GM23338 (cell line): ENCODE data around the gene EML4. TPM values are rescaled to one million over a fixed set of nuclear protein-coding genes. Genes with fewer than 3 reads are reported as not detected.

ENCODE experiments used
- ATAC-seq: fragments of 200-7000 bp; cut with Tn5 transposase; 3 replicates; pipeline ENCODE4 v1.9.1; 2020
- DNase-seq: peaks from one replicate; pipeline ENCODE4 v3.0.0-alpha.2; 2015; ENCODE audit warnings: low spot score
- H2AFZ ChIP-seq: fragments of 200-600 bp; sonication (generic); 2 replicates; pipeline ENCODE4 v1.8.0; 2016; ENCODE audit warnings: antibody characterized with exemption, mild to moderate bottlenecking, moderate library complexity
- H3F3A ChIP-seq: fragments of 200-600 bp; sonication (generic); replicated peaks from 2 replicates; pipeline ENCODE4 v1.8.0; 2017; ENCODE audit warnings: antibody characterized with exemption, mixed run types, low read depth
- H3K27ac ChIP-seq: fragments of 200-600 bp; sonication (generic); 2 replicates; pipeline ENCODE4 v1.6.1; 2016; ENCODE audit warnings: low read depth
- H3K27me3 ChIP-seq: fragments of 200-600 bp; sonication (generic); 2 replicates; pipeline ENCODE4 v1.8.0; 2016; ENCODE audit warnings: mild to moderate bottlenecking, mixed run types, moderate library complexity; ENCODE audit not compliant: insufficient read depth
- H3K36me3 ChIP-seq: fragments of 200-600 bp; sonication (generic); 2 replicates; pipeline ENCODE4 v1.8.0; 2016; ENCODE audit warnings: mild to moderate bottlenecking; ENCODE audit not compliant: insufficient read depth
- H3K4me1 ChIP-seq: fragments of 200-600 bp; sonication (generic); 2 replicates; pipeline ENCODE4 v1.8.0; 2016; ENCODE audit warnings: mild to moderate bottlenecking, moderate library complexity; ENCODE audit not compliant: insufficient read depth
- H3K4me2 ChIP-seq: fragments of 200-600 bp; sonication (generic); 2 replicates; pipeline ENCODE4 v1.7.1; 2017; ENCODE audit warnings: mixed run types
- H3K4me3 ChIP-seq: fragments of 200-600 bp; sonication (generic); 2 replicates; pipeline ENCODE4 v1.6.1; 2016; ENCODE audit warnings: mixed run types
- H3K79me2 ChIP-seq: fragments of 200-600 bp; sonication (generic); replicated peaks from 2 replicates; pipeline ENCODE4 v1.8.0; 2017; ENCODE audit warnings: mild to moderate bottlenecking; ENCODE audit not compliant: insufficient read depth
- H3K9me2 ChIP-seq: fragments of 200-600 bp; sonication (generic); 2 replicates; pipeline ENCODE4 v1.8.0; 2017; ENCODE audit not compliant: insufficient read depth
- H4K20me1 ChIP-seq: fragments of 200-600 bp; sonication (generic); replicated peaks from 2 replicates; pipeline ENCODE4 v1.8.0; 2017; ENCODE audit warnings: mild to moderate bottlenecking; ENCODE audit not compliant: insufficient read depth
- H3K27ac Mint-ChIP-seq: 2 replicates; pipeline ENCODE4 v1.8.0; 2020; ENCODE audit warnings: inconsistent platforms, mild to moderate bottlenecking, moderate library complexity, mixed read lengths
- H3K27me3 Mint-ChIP-seq: 3 replicates; pipeline ENCODE4 v1.8.0; 2022; ENCODE audit warnings: low read depth, mild to moderate bottlenecking, moderate library complexity, mixed read lengths, inconsistent platforms; ENCODE audit not compliant: insufficient read depth, poor library complexity
- H3K36me3 Mint-ChIP-seq: 3 replicates; pipeline ENCODE4 v1.8.0; 2021; ENCODE audit warnings: low read depth, mild to moderate bottlenecking, inconsistent platforms, moderate library complexity, mixed read lengths
- H3K4me1 Mint-ChIP-seq: 3 replicates; pipeline ENCODE4 v1.8.0; 2020; ENCODE audit warnings: mild to moderate bottlenecking, inconsistent platforms, mixed read lengths
- H3K4me3 Mint-ChIP-seq: 3 replicates; pipeline ENCODE4 v1.8.0; 2021; ENCODE audit warnings: moderate library complexity, mild to moderate bottlenecking, inconsistent platforms, mixed read lengths
- H3K9me3 Mint-ChIP-seq: 3 replicates; pipeline ENCODE4 v1.8.0; 2020; ENCODE audit warnings: moderate library complexity, mild to moderate bottlenecking, inconsistent platforms, mixed read lengths
- CREB1 ChIP-seq: fragments of 250-450 bp; sonication (Bioruptor Pico); IDR thresholded peaks from 2 replicates; pipeline ENCODE4 v1.5.0; 2020; ENCODE audit warnings: low read depth, mild to moderate bottlenecking, moderate library complexity
- EZH2 ChIP-seq: fragments of 200-600 bp; sonication (generic); IDR thresholded peaks from one replicate; pipeline ENCODE4 v1.8.0; 2017; ENCODE audit warnings: antibody characterized with exemption, mild to moderate bottlenecking, low read depth; ENCODE audit not compliant: unreplicated experiment
- EZH2phosphoT487 ChIP-seq: fragments of 200-600 bp; sonication (generic); IDR thresholded peaks from one replicate; pipeline ENCODE4 v1.8.1; 2018; ENCODE audit warnings: antibody characterized with exemption; ENCODE audit not compliant: unreplicated experiment
- JUNB ChIP-seq: IDR thresholded peaks from one replicate; pipeline ENCODE4 v1.6.1; 2016; ENCODE audit warnings: antibody characterized with exemption; ENCODE audit not compliant: unreplicated experiment
- NANOG ChIP-seq: IDR thresholded peaks from 2 replicates; pipeline ENCODE4 v1.6.1; 2016; ENCODE audit warnings: antibody characterized with exemption, borderline replicate concordance
- POLR2AphosphoS5 ChIP-seq: IDR thresholded peaks from 2 replicates; pipeline ENCODE4 v1.6.1; 2016; ENCODE audit warnings: antibody characterized with exemption, low read depth
- ZNF114 ChIP-seq: fragments of 250-450 bp; sonication (Bioruptor Pico); IDR thresholded peaks from 2 replicates; pipeline ENCODE4 v1.5.0; 2020; ENCODE audit warnings: mild to moderate bottlenecking, moderate library complexity
- ZNF331 ChIP-seq: fragments of 250-450 bp; sonication (Bioruptor Pico); IDR thresholded peaks from 2 replicates; pipeline ENCODE4 v1.5.0; 2020; ENCODE audit warnings: low read depth, mild to moderate bottlenecking, moderate library complexity
- polyA plus RNA-seq: library from polyadenylated mRNA; unstranded; fragments of >200 nt; fragmentation: Nextera tagmentation; extraction: Ambion mirVana; gene quantifications from 2 replicates; pipeline ENCODE4 v1.2.1, GENCODE V29; 2016
- total RNA-seq: library from RNA; depleted of rRNA; stranded (reverse); fragments of >200 nt; shearing (Covaris generic); gene quantifications from 2 replicates; pipeline ENCODE4 v1.2.3, GENCODE V29; 2014
- TF ChIP-seq, protein P1 (sequence below), 2 experiments: fragments of 200-600 bp in 1 of 2; sonication (generic) in 1 of 2; conservative IDR thresholded peaks; 2 replicates each; pipeline versions ENCODE4 v1.5.1 to v1.6.1; 2016 to 2017; ENCODE audit warnings: antibody characterized with exemption in 2 of 2, low read depth in 2 of 2, mild to moderate bottlenecking in 2 of 2, moderate library complexity in 1 of 2
- TF ChIP-seq, protein P2 (sequence below): IDR thresholded peaks from one replicate; pipeline ENCODE4 v1.6.1; 2018; ENCODE audit warnings: antibody characterized with exemption; ENCODE audit not compliant: unreplicated experiment
- TF ChIP-seq, protein P3 (sequence below): fragments of 250-450 bp; sonication (Bioruptor Pico); IDR thresholded peaks from 2 replicates; pipeline ENCODE4 v1.5.0; 2020; ENCODE audit warnings: mild to moderate bottlenecking, moderate library complexity
- TF ChIP-seq, protein P4 (sequence below): IDR thresholded peaks from 2 replicates; pipeline ENCODE4 v1.6.1; 2016; ENCODE audit warnings: antibody characterized with exemption

Gene EML4
- total and polyA plus RNA-seq, 2 experiments from 2014 or later = 65.3 to 115 TPM

DNA sequence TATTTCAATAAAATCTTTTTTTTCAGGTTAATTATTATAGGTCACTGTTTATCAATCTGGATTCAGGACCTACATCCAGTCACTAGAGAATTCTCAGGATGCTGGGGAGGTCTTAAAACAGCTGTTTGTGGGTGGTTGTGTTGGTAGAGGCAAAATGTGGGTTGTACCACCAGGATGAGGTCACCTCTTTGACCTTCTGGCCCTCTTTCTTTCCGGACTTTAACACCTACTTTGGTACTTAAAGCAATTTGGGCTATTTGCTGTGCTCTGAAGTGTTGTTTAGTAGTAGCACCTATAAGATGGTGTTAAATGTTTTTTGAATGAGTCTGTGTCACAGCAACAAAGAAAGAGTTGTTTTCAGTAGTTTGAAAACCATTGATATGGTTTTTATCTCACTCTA is 14.6 kb downstream of the EML4 start:
- Histone ChIP-seq H3K27me3 (no peaks in the 10 kb centered on the region), H3K9me2 (no peaks in the 10 kb centered on the region), H3K4me2 (no peak overlapping the region), H4K20me1 (peaks cover 28% of the 10 kb centered on the region; the same call in 1 of the 2 replicates), H3K79me2 (peaks cover 100% of the 10 kb centered on the region), H3K36me3 (no peaks in the 10 kb centered on the region), H3K4me3 (no peak overlapping the region), H2AFZ (no peak overlapping the region), H3K27ac (no peak overlapping the region), H3F3A (no peaks in the 10 kb centered on the region), H3K4me1 (0 out of 2 replicates have a peak, but pooled peaks cover 4% of the 10 kb centered on the region)
- peaks cover 17% of the 10 kb centered on the region; the same call in 2 of the 3 replicates for H3K36me3 Mint-ChIP-seq
- ATAC-seq = no peak
- H3K4me3 Mint-ChIP-seq = no peak overlapping the region
- H3K4me1 Mint-ChIP-seq = peaks cover 15% of the 10 kb centered on the region
- TF ChIP-seq, protein P1, sequence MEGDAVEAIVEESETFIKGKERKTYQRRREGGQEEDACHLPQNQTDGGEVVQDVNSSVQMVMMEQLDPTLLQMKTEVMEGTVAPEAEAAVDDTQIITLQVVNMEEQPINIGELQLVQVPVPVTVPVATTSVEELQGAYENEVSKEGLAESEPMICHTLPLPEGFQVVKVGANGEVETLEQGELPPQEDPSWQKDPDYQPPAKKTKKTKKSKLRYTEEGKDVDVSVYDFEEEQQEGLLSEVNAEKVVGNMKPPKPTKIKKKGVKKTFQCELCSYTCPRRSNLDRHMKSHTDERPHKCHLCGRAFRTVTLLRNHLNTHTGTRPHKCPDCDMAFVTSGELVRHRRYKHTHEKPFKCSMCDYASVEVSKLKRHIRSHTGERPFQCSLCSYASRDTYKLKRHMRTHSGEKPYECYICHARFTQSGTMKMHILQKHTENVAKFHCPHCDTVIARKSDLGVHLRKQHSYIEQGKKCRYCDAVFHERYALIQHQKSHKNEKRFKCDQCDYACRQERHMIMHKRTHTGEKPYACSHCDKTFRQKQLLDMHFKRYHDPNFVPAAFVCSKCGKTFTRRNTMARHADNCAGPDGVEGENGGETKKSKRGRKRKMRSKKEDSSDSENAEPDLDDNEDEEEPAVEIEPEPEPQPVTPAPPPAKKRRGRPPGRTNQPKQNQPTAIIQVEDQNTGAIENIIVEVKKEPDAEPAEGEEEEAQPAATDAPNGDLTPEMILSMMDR (conservative IDR thresholded peaks at IDR 0.05; ENCODE audit: low read depth in 2 of 2) = no peak
- TF ChIP-seq, protein P2, sequence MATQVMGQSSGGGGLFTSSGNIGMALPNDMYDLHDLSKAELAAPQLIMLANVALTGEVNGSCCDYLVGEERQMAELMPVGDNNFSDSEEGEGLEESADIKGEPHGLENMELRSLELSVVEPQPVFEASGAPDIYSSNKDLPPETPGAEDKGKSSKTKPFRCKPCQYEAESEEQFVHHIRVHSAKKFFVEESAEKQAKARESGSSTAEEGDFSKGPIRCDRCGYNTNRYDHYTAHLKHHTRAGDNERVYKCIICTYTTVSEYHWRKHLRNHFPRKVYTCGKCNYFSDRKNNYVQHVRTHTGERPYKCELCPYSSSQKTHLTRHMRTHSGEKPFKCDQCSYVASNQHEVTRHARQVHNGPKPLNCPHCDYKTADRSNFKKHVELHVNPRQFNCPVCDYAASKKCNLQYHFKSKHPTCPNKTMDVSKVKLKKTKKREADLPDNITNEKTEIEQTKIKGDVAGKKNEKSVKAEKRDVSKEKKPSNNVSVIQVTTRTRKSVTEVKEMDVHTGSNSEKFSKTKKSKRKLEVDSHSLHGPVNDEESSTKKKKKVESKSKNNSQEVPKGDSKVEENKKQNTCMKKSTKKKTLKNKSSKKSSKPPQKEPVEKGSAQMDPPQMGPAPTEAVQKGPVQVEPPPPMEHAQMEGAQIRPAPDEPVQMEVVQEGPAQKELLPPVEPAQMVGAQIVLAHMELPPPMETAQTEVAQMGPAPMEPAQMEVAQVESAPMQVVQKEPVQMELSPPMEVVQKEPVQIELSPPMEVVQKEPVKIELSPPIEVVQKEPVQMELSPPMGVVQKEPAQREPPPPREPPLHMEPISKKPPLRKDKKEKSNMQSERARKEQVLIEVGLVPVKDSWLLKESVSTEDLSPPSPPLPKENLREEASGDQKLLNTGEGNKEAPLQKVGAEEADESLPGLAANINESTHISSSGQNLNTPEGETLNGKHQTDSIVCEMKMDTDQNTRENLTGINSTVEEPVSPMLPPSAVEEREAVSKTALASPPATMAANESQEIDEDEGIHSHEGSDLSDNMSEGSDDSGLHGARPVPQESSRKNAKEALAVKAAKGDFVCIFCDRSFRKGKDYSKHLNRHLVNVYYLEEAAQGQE = no peak
- TF ChIP-seq CREB1 (CRISPR knock-in tag) (no peak), JUNB (no peak), EZH2 (no peak), NANOG (no peak), ZNF114 (no peak), EZH2phosphoT487 (no peak), ZNF331 (no peak), POLR2AphosphoS5 (no peak)
- TF ChIP-seq, protein P3, sequence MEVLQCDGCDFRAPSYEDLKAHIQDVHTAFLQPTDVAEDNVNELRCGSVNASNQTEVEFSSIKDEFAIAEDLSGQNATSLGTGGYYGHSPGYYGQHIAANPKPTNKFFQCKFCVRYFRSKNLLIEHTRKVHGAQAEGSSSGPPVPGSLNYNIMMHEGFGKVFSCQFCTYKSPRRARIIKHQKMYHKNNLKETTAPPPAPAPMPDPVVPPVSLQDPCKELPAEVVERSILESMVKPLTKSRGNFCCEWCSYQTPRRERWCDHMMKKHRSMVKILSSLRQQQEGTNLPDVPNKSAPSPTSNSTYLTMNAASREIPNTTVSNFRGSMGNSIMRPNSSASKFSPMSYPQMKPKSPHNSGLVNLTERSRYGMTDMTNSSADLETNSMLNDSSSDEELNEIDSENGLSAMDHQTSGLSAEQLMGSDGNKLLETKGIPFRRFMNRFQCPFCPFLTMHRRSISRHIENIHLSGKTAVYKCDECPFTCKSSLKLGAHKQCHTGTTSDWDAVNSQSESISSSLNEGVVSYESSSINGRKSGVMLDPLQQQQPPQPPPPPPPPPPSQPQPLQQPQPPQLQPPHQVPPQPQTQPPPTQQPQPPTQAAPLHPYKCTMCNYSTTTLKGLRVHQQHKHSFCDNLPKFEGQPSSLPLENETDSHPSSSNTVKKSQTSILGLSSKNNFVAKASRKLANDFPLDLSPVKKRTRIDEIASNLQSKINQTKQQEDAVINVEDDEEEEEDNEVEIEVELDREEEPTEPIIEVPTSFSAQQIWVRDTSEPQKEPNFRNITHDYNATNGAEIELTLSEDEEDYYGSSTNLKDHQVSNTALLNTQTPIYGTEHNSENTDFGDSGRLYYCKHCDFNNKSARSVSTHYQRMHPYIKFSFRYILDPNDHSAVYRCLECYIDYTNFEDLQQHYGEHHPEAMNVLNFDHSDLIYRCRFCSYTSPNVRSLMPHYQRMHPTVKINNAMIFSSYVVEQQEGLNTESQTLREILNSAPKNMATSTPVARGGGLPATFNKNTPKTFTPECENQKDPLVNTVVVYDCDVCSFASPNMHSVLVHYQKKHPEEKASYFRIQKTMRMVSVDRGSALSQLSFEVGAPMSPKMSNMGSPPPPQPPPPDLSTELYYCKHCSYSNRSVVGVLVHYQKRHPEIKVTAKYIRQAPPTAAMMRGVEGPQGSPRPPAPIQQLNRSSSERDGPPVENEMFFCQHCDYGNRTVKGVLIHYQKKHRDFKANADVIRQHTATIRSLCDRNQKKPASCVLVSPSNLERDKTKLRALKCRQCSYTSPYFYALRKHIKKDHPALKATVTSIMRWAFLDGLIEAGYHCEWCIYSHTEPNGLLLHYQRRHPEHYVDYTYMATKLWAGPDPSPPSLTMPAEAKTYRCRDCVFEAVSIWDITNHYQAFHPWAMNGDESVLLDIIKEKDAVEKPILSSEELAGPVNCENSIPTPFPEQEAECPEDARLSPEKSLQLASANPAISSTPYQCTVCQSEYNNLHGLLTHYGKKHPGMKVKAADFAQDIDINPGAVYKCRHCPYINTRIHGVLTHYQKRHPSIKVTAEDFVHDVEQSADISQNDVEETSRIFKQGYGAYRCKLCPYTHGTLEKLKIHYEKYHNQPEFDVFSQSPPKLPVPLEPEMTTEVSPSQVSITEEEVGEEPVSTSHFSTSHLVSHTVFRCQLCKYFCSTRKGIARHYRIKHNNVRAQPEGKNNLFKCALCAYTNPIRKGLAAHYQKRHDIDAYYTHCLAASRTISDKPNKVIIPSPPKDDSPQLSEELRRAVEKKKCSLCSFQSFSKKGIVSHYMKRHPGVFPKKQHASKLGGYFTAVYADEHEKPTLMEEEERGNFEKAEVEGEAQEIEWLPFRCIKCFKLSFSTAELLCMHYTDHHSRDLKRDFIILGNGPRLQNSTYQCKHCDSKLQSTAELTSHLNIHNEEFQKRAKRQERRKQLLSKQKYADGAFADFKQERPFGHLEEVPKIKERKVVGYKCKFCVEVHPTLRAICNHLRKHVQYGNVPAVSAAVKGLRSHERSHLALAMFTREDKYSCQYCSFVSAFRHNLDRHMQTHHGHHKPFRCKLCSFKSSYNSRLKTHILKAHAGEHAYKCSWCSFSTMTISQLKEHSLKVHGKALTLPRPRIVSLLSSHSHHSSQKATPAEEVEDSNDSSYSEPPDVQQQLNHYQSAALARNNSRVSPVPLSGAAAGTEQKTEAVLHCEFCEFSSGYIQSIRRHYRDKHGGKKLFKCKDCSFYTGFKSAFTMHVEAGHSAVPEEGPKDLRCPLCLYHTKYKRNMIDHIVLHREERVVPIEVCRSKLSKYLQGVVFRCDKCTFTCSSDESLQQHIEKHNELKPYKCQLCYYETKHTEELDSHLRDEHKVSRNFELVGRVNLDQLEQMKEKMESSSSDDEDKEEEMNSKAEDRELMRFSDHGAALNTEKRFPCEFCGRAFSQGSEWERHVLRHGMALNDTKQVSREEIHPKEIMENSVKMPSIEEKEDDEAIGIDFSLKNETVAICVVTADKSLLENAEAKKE (CRISPR knock-in tag) = no peak
- TF ChIP-seq, protein P4, sequence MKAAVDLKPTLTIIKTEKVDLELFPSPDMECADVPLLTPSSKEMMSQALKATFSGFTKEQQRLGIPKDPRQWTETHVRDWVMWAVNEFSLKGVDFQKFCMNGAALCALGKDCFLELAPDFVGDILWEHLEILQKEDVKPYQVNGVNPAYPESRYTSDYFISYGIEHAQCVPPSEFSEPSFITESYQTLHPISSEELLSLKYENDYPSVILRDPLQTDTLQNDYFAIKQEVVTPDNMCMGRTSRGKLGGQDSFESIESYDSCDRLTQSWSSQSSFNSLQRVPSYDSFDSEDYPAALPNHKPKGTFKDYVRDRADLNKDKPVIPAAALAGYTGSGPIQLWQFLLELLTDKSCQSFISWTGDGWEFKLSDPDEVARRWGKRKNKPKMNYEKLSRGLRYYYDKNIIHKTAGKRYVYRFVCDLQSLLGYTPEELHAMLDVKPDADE = no peak
- H3K9me3 Mint-ChIP-seq = 0 out of 3 replicates have a peak, but pooled peaks cover 3% of the 10 kb centered on the region
- no peak overlapping the region for H3K27ac Mint-ChIP-seq
- H3K27me3 Mint-ChIP-seq = no peaks in the 10 kb centered on the region
- DNase-seq = no peak
